Astrocyte (in vitro differentiated cells and primary cell): ENCODE measurements around the gene PLEKHA8.

Experiments
- EZH2 ChIP-seq: IDR thresholded peaks from 2 replicates; pipeline ENCODE4 v1.6.1; 2012; ENCODE audit warnings: mild to moderate bottlenecking, low read length, inconsistent platforms; ENCODE audit not compliant: insufficient read depth
- TF ChIP-seq, protein P1 (sequence below): IDR thresholded peaks from 2 replicates; pipeline ENCODE4 v1.5.1; 2011; ENCODE audit warnings: low read depth, mild to moderate bottlenecking, inconsistent platforms, low read length, moderate library complexity; ENCODE audit not compliant: insufficient read depth

GRCh38 chr7:30144657-30145306 is 116.6 kb downstream of the PLEKHA8 start:
- TF ChIP-seq, protein P1, sequence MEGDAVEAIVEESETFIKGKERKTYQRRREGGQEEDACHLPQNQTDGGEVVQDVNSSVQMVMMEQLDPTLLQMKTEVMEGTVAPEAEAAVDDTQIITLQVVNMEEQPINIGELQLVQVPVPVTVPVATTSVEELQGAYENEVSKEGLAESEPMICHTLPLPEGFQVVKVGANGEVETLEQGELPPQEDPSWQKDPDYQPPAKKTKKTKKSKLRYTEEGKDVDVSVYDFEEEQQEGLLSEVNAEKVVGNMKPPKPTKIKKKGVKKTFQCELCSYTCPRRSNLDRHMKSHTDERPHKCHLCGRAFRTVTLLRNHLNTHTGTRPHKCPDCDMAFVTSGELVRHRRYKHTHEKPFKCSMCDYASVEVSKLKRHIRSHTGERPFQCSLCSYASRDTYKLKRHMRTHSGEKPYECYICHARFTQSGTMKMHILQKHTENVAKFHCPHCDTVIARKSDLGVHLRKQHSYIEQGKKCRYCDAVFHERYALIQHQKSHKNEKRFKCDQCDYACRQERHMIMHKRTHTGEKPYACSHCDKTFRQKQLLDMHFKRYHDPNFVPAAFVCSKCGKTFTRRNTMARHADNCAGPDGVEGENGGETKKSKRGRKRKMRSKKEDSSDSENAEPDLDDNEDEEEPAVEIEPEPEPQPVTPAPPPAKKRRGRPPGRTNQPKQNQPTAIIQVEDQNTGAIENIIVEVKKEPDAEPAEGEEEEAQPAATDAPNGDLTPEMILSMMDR = no peak
- no peak for TF ChIP-seq EZH2
